HT1080 (cell line): Measurements from ENCODE around the gene C1orf198. TPM values are rescaled to one million over a fixed set of nuclear protein-coding genes. Genes with fewer than 3 reads are reported as not detected.

Experiments
- small RNA-seq: library from RNA; depleted of rRNA; stranded (forward); fragments of <200 nt; gene quantifications from one replicate; pipeline ENCODE3, GENCODE V24; 2014
- total RNA-seq: library from RNA; depleted of rRNA; stranded (reverse); fragments of >200 nt; shearing (Covaris generic); gene quantifications from 2 replicates; pipeline ENCODE4 v1.2.3, GENCODE V29; 2014; rRNA removed

The C1orf198 gene
- total RNA-seq, 1 experiment from 2014 or later = 17.0 TPM

Small RNA genes within 50 kb of the gene (small RNA-seq; reads per million reads assigned to genes)
- not detected for gene RN7SL837P
- gene RNA5SP79 = 0.09 reads per million

Other genes starting within 250 kb of the C1orf198 start
- gene COG2, start 226.0 kb downstream of the C1orf198 start, total RNA-seq = 26.1 and 31.4 TPM in 2 replicates
- 0.10 and 0.40 TPM in 2 replicates for gene AGT, start 154.4 kb downstream of the C1orf198 start, total RNA-seq
- not detected in 2 replicates for gene CAPN9, start 121.1 kb downstream of the C1orf198 start, total RNA-seq
- gene TTC13, start 110.3 kb upstream of the C1orf198 start, total RNA-seq = 9.6 and 11.9 TPM in 2 replicates
- 31.5 and 34.7 TPM in 2 replicates for gene ARV1, start 110.6 kb upstream of the C1orf198 start, total RNA-seq
- gene FAM89A, start 171.7 kb upstream of the C1orf198 start, total RNA-seq = 14.4 and 21.4 TPM in 2 replicates